ENCODE data around the gene FOXA3. TPM values are rescaled to one million over a fixed set of nuclear protein-coding genes. Genes with fewer than 3 reads are reported as not detected.
A peak's percentile ranks its signal among the peaks of the same experiment; 100 is the strongest.

Gene FOXA3
- total and polyA plus RNA-seq, 3 experiments from 2014 or later = 0.59 to 0.62 TPM; not detected in 1

GRCh38 chr19:45825263-45825605 lies 38.9 kb upstream of the FOXA3 start:
- peaks cover 0 to 2% (median 0%) of the 10 kb centered on the region in 3 donors for H3K4me1 Mint-ChIP-seq
- no peak overlapping the region for H3K4me3 Mint-ChIP-seq
- H3K36me3 ChIP-seq (ENCODE audit: insufficient read depth, low read length) = peaks cover 24% of the 10 kb centered on the region
- H3K27ac Mint-ChIP-seq = peak overlapping the region in 1 of 8 donors; percentile 47
- H3K4me1 ChIP-seq (ENCODE audit: insufficient read depth, low read length) = no peaks in the 10 kb centered on the region
- no peak for DNase-seq
- H3K36me3 Mint-ChIP-seq = peaks cover 9 to 82% (median 23%) of the 10 kb centered on the region in 3 donors
- CTCF ChIA-PET = interaction anchor here (1.3 kb wide), 2 partner anchors 9 to 57 kb away, joined by 3 to 4 read pairs; no protein-coding TSS in a partner anchor
- no peaks in the 10 kb centered on the region for H3K9me3 ChIP-seq (ENCODE audit: low read length)
- no peak overlapping the region for H3K4me3 ChIP-seq (ENCODE audit: low read length)
- H3K27ac ChIP-seq (ENCODE audit: low read depth, low read length) = no peak overlapping the region
- H3K9me3 Mint-ChIP-seq = no peaks in the 10 kb centered on the region
- H3K27me3 ChIP-seq (ENCODE audit: insufficient read depth, low read length, poor library complexity, severe bottlenecking) = no peaks in the 10 kb centered on the region
- POLR2A ChIA-PET = no interaction called here
- H3K27me3 Mint-ChIP-seq = no peaks in the 10 kb centered on the region

- Mint-ChIP-seq H3K4me3 (no peak overlapping the region), H3K27ac (no peak overlapping the region), H3K36me3 (peaks cover 10 to 85% (median 22%) of the 10 kb centered on the region in 3 donors), H3K4me1 (peaks cover 0 to 2% (median 0%) of the 10 kb centered on the region in 3 donors), H3K27me3 (peaks cover 0 to 2% of the 10 kb centered on the region in 2 donors), H3K9me3 (no peaks in the 10 kb centered on the region)
- Histone ChIP-seq H3K4me1 (ENCODE audit: insufficient read depth, low read length) (no peaks in the 10 kb centered on the region), H3K9me3 (ENCODE audit: low read length) (no peaks in the 10 kb centered on the region), H3K4me3 (ENCODE audit: low read length) (no peak overlapping the region), H3K36me3 (ENCODE audit: insufficient read depth, low read length) (peaks cover 28% of the 10 kb centered on the region), H3K27ac (ENCODE audit: low read depth, low read length) (no peak overlapping the region), H3K27me3 (ENCODE audit: insufficient read depth, low read length, poor library complexity, severe bottlenecking) (no peaks in the 10 kb centered on the region)
- no peak for DNase-seq
- CTCF ChIA-PET = no interaction called here
- POLR2A ChIA-PET = no interaction called here
Measured at GRCh38 chr19:45825917-45826893, 37.9 kb upstream of the FOXA3 start.

GRCh38 chr19:45826934-45827333 lies 37.2 kb upstream of the FOXA3 start:
- CTCF ChIA-PET = no interaction called here

GRCh38 chr19:45827459-45828093 lies 36.5 kb upstream of the FOXA3 start:
- Mint-ChIP-seq H3K36me3 (peaks cover 10 to 91% (median 29%) of the 10 kb centered on the region in 3 donors), H3K27me3 (peaks cover 0 to 3% of the 10 kb centered on the region in 2 donors), H3K9me3 (no peaks in the 10 kb centered on the region), H3K27ac (no peak overlapping the region), H3K4me1 (peaks cover 0 to 2% (median 0%) of the 10 kb centered on the region in 3 donors), H3K4me3 (no peak overlapping the region)
- no peaks in the 10 kb centered on the region for H3K27me3 ChIP-seq (ENCODE audit: insufficient read depth, low read length, poor library complexity, severe bottlenecking)
- H3K4me1 ChIP-seq (ENCODE audit: insufficient read depth, low read length) = no peaks in the 10 kb centered on the region
- H3K4me3 ChIP-seq (ENCODE audit: low read length) = no peak overlapping the region
- no peak for DNase-seq
- H3K9me3 ChIP-seq (ENCODE audit: low read length) = no peaks in the 10 kb centered on the region
- H3K36me3 ChIP-seq (ENCODE audit: insufficient read depth, low read length) = peaks cover 41% of the 10 kb centered on the region
- ChIA-PET POLR2A (no interaction called here), CTCF (no interaction called here)
- H3K27ac ChIP-seq (ENCODE audit: low read depth, low read length) = no peak overlapping the region

More at GRCh38 chr19:45826934-45827333, 37.2 kb upstream of the FOXA3 start:
- Histone ChIP-seq H3K4me3 (ENCODE audit: low read length) (no peak overlapping the region), H3K27me3 (ENCODE audit: insufficient read depth, low read length, poor library complexity, severe bottlenecking) (no peaks in the 10 kb centered on the region), H3K4me1 (ENCODE audit: insufficient read depth, low read length) (no peaks in the 10 kb centered on the region), H3K27ac (ENCODE audit: low read depth, low read length) (no peak overlapping the region), H3K36me3 (ENCODE audit: insufficient read depth, low read length) (peaks cover 35% of the 10 kb centered on the region), H3K9me3 (ENCODE audit: low read length) (no peaks in the 10 kb centered on the region)
- Mint-ChIP-seq H3K27ac (no peak overlapping the region), H3K4me1 (peaks cover 0 to 2% (median 0%) of the 10 kb centered on the region in 3 donors), H3K9me3 (no peaks in the 10 kb centered on the region), H3K4me3 (no peak overlapping the region), H3K36me3 (peaks cover 10 to 85% (median 26%) of the 10 kb centered on the region in 3 donors), H3K27me3 (peaks cover 0 to 3% of the 10 kb centered on the region in 2 donors)
- POLR2A ChIA-PET = no interaction called here
- no peak for DNase-seq

- Histone ChIP-seq H3K9me3 (ENCODE audit: low read length) (no peaks in the 10 kb centered on the region), H3K36me3 (ENCODE audit: insufficient read depth, low read length) (peaks cover 41% of the 10 kb centered on the region), H3K4me3 (ENCODE audit: low read length) (no peak overlapping the region), H3K4me1 (ENCODE audit: insufficient read depth, low read length) (no peaks in the 10 kb centered on the region), H3K27me3 (ENCODE audit: insufficient read depth, low read length, poor library complexity, severe bottlenecking) (no peaks in the 10 kb centered on the region), H3K27ac (ENCODE audit: low read depth, low read length) (no peak overlapping the region)
- H3K36me3 Mint-ChIP-seq = peaks cover 10 to 86% (median 29%) of the 10 kb centered on the region in 3 donors
- POLR2A ChIA-PET = no interaction called here
- no peak overlapping the region for H3K4me3 Mint-ChIP-seq
- no peak for DNase-seq
- H3K9me3 Mint-ChIP-seq = no peaks in the 10 kb centered on the region
- H3K27ac Mint-ChIP-seq = peak overlapping the region in 2 of 8 donors; percentile 8 to 70
- peaks cover 0 to 2% (median 0%) of the 10 kb centered on the region in 3 donors for H3K4me1 Mint-ChIP-seq
- CTCF ChIA-PET = no interaction called here
- H3K27me3 Mint-ChIP-seq = peaks cover 0 to 3% of the 10 kb centered on the region in 2 donors
Measured at GRCh38 chr19:45828523-45828922, 35.6 kb upstream of the FOXA3 start.

GRCh38 chr19:45828945-45829344 lies 35.2 kb upstream of the FOXA3 start:
- H3K27ac ChIP-seq (ENCODE audit: low read depth, low read length) = no peak overlapping the region
- H3K4me1 Mint-ChIP-seq = peaks cover 0 to 2% (median 0%) of the 10 kb centered on the region in 3 donors
- H3K4me3 Mint-ChIP-seq = no peak overlapping the region
- no peak overlapping the region for H3K4me3 ChIP-seq (ENCODE audit: low read length)
- no peak for DNase-seq
- no peaks in the 10 kb centered on the region for H3K9me3 ChIP-seq (ENCODE audit: low read length)
- peak overlapping the region in 1 of 8 donors; percentile 47 for H3K27ac Mint-ChIP-seq
- ChIA-PET CTCF (no interaction called here), POLR2A (no interaction called here)
- H3K36me3 Mint-ChIP-seq = peaks cover 10 to 88% (median 29%) of the 10 kb centered on the region in 3 donors
- H3K9me3 Mint-ChIP-seq = no peaks in the 10 kb centered on the region
- H3K27me3 ChIP-seq (ENCODE audit: insufficient read depth, low read length, poor library complexity, severe bottlenecking) = no peaks in the 10 kb centered on the region
- no peaks in the 10 kb centered on the region for H3K4me1 ChIP-seq (ENCODE audit: insufficient read depth, low read length)
- H3K27me3 Mint-ChIP-seq = peaks cover 0 to 3% of the 10 kb centered on the region in 2 donors
- peaks cover 41% of the 10 kb centered on the region for H3K36me3 ChIP-seq (ENCODE audit: insufficient read depth, low read length)

GRCh38 chr19:45834970-45835369 lies 29.2 kb upstream of the FOXA3 start:
- no peak overlapping the region for H3K4me3 Mint-ChIP-seq
- ChIA-PET POLR2A (no interaction called here), CTCF (interaction anchor here (0.7 kb wide), 1 partner anchor 11 kb away, joined by 3 read pairs; no protein-coding TSS in a partner anchor)
- peak in 1 of 5 donors; percentile 12 for DNase-seq
- no peak overlapping the region for H3K27ac Mint-ChIP-seq
- no peaks in the 10 kb centered on the region for H3K9me3 ChIP-seq (ENCODE audit: low read length)
- H3K9me3 Mint-ChIP-seq = peaks cover 0 to 2% (median 0%) of the 10 kb centered on the region in 5 donors
- peaks cover 15 to 84% (median 28%) of the 10 kb centered on the region in 3 donors for H3K36me3 Mint-ChIP-seq
- H3K36me3 ChIP-seq (ENCODE audit: insufficient read depth, low read length) = peaks cover 47% of the 10 kb centered on the region
- H3K4me3 ChIP-seq (ENCODE audit: low read length) = no peak overlapping the region
- H3K4me1 ChIP-seq (ENCODE audit: insufficient read depth, low read length) = no peaks in the 10 kb centered on the region
- peaks cover 0 to 3% of the 10 kb centered on the region in 2 donors for H3K27me3 Mint-ChIP-seq
- no peaks in the 10 kb centered on the region for H3K4me1 Mint-ChIP-seq
- no peak overlapping the region for H3K27ac ChIP-seq (ENCODE audit: low read depth, low read length)
- H3K27me3 ChIP-seq (ENCODE audit: insufficient read depth, low read length, poor library complexity, severe bottlenecking) = no peaks in the 10 kb centered on the region

GRCh38 chr19:45842198-45842597 lies 21.9 kb upstream of the FOXA3 start:
- no peak overlapping the region for H3K4me3 ChIP-seq (ENCODE audit: low read length)
- no peaks in the 10 kb centered on the region for H3K27me3 ChIP-seq (ENCODE audit: insufficient read depth, low read length, poor library complexity, severe bottlenecking)
- POLR2A ChIA-PET = no interaction called here
- H3K4me3 Mint-ChIP-seq = no peak overlapping the region
- H3K27me3 Mint-ChIP-seq = no peaks in the 10 kb centered on the region
- peaks cover 0 to 2% (median 0%) of the 10 kb centered on the region in 5 donors for H3K9me3 Mint-ChIP-seq
- H3K4me1 ChIP-seq (ENCODE audit: insufficient read depth, low read length) = no peaks in the 10 kb centered on the region
- no peak for DNase-seq
- CTCF ChIA-PET = no interaction called here
- peaks cover 48% of the 10 kb centered on the region for H3K36me3 ChIP-seq (ENCODE audit: insufficient read depth, low read length)
- no peaks in the 10 kb centered on the region for H3K9me3 ChIP-seq (ENCODE audit: low read length)
- H3K36me3 Mint-ChIP-seq = peaks cover 21 to 78% (median 33%) of the 10 kb centered on the region in 3 donors
- peaks cover 4 to 7% (median 7%) of the 10 kb centered on the region in 3 donors for H3K4me1 Mint-ChIP-seq
- H3K27ac ChIP-seq (ENCODE audit: low read depth, low read length) = no peak overlapping the region
- no peak overlapping the region for H3K27ac Mint-ChIP-seq
